ENCODE results near the gene RFX3.
A peak's percentile ranks its signal among the peaks of the same experiment; 100 is the strongest.

The RFX3 gene

DNA sequence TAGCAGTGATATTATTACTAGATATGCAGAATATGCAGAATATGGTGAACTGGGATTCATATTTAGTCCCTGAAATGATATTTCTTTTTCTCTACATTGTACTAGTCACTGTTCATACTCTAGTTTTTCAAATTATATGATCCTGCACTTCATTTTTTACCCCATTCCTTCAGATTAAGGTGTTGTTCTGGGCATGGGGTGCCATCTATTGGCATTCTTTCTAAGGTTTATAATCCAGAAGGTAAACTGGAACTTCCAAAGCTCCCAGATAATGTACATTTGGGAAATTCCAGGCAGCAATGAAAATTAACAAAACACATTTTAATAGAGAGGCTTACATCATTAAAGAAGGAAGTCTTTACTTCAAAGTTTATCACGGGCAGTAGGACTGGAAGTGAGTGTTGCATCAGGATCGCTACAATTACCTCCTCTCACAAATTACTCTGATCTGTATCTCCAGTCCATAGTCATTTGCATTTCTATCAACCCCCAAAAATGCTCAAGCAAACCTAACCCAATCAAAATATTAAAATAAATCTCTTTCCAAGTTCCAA lies 12.5 kb downstream of the RFX3 start:
- DNase-seq = no peak

DNA sequence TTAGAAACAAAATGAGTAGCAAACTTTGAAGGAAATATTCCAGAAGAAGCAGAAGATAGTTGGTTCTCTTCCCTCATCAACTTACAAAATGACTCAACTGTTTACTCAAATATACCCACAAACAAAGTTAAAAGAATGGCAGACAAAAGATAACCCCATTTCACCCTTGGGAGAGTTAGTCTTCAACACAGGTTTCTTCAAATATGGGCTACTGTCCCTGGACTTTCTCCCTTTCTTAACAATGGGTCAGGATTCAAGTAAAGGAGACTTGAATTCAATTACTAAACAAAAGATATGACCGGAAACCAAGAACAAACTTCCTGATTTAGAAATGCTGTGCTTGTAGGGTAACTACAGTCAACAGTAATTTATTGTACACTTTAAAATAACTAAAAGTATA lies 14.2 kb downstream of the RFX3 start:
- no peak for DNase-seq

DNA sequence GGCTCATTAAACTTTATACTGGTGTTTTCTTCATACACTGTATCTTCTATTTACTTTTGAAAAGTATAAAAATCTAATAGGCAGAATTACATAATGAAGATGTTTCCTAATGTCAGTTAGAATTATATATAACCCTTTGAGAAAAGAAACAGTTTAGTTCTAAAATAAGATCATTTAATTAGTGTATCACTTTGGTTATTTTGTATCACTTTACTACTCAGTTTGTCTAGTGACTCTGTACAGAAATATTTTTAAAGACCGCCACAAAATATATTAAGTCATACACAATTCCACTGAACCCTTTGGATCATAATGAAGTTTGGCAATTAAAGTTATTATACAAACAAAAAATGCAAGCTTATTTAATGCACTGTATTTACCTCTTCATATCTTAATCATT lies 15.0 kb downstream of the RFX3 start:
- DNase-seq = no peak

DNA sequence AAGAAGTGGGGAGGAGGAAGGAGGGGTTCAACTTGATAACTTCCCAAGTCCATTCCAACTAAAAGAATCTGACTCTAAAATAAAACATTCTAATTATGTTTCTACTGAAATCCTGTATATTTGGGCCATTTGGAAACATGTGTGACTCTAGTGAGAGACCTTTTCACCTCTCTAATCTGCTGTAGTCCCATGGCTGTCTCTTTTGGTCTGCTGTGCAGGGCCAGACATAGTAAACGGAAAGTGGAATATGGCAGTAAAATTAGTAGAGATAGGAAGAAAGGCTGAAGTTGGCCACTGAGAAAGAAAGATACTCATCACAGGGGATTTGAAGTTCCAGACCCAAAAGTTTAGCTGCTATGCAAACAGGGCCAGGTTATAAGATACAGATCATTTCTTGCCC lies 15.9 kb downstream of the RFX3 start:
- DNase-seq = no peak

DNA sequence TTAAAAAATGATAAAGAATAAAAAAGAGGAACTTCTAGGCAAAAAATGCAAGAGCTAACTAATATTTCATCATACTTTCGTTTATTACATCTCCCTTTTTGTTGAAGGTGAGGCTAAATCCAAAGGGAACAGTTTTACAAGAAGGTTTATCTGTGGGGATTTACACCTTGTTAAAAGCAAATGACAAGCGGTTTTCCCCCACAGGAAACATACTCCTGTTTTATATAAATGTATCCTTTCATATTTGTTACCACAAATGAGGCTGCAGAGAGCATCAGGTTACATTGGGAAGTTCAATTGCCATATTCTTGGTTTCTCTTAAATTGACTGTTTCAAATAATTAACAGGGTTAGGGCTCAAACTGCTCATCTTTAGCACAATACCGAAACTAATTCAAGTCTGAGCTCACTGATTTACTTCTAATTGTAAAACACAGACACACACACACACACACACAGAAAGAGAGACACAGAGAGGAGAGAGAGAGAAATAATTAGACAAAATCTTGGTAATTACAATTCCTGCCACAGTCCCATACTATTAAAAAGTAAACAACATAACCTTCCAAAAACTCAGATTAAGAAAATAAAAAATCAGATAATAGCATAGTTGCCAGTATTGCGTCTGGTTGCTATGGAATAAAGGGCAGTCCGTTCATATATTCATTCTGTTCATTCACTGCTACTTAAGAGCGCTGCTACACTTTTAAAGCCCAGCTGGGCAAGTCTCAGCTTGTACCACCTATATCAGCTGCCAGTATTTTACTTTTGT lies 17.1 kb downstream of the RFX3 start:
- peak in 1 of 5 donors; percentile 27 for DNase-seq

DNA sequence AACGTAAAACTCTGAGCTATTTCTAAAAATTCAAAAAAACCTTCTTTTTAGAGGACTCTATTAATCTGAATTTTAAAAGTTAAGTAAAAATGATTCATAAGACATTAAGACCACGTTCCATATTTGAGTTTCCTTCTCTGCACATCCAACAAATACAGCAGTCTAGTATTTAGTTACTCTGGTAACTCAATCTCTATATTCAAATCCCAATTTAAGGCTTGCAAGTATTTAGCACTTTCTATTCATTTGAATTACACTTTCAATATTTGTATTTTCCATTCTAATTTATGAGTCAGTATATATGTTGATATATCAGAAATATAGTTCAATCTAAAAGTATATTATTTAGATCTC lies 17.7 kb downstream of the RFX3 start:
- DNase-seq = no peak

DNA sequence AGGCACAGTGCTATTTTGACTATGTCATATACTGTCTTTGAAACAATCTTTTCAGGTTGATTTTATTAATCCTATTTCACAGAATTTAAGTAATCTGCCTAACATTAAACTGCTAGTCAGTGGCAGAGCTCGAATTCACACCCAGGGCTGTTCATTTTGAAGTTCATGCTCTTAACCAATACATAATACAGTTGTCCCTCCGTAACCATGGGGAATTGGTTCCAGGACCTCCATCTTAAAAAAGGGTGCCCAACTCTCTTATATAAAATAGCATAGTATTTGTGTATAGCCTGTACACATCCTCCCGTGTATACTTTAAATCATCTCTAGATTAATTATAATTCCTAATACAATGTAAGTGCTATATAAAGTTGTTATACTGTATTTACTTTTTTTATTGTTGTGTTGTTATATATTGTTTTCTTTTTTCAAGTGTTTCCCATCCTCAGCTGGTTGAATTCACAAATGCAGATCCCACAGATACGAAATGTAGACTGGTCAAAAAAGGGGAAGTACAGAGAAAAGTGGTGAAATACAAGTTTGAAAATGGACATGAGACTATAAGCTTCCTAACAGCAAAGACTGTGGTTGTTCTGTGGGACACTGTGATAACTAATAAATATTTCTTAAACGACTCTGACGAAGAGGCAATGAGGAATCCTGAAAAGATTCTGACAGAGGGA lies 18.3 kb downstream of the RFX3 start:
- no peak for DNase-seq

DNA sequence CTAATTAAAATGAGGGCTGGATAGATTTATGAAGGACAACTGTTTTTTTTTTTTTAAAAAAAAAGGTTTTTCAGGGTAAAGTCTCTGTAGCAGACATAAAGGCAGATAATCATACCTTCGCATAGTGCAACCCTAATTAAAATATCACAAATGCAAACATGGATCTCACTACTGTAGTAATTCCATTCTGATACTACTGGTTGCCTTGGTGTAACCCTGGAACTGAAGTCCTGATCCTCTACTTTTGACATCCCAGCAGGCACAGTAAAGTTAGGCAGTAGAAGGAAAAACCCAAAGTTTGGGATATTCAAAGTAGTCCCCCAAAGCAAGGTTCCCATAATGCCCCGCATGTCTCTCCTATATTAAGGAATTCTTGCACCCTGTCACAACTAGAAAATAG lies 19.6 kb downstream of the RFX3 start:
- no peak for DNase-seq

DNA sequence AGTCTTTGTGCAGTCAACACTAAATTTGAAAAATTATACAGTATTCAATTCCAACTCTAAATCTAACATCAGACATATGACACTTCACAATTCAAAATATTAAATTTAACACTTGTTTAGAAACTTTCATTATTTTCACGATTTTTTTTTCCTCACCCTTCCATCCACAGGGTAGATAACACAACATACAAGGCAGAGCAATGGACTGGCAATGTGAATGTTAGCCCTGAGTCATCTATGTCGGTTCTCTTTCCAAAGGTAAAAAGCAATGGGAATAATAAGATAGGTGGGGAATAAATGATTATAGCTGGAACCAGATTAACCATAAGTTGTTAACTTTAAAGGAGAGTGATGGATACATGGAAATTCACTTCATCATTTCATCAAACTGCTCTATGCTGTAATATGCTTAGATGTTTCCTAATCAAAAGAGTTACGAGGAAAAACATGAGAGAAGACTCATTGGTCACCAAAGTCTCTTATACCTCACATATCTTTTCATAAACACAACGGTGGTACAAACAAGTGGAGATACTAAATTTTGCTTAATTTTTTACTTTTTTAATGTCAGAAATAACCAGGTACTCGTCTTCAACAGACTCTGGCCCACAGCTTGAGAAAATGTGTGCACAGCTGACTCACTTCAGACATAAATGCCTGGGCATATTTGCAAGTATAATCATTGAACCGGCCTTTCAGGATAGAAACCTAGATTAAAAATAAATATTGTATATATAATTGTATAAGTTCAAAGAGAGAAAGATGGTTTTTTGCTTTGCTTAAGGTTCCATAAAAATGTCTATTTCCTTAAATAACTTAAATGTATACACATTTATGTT lies 23.0 kb downstream of the RFX3 start:
- DNase-seq = no peak

DNA sequence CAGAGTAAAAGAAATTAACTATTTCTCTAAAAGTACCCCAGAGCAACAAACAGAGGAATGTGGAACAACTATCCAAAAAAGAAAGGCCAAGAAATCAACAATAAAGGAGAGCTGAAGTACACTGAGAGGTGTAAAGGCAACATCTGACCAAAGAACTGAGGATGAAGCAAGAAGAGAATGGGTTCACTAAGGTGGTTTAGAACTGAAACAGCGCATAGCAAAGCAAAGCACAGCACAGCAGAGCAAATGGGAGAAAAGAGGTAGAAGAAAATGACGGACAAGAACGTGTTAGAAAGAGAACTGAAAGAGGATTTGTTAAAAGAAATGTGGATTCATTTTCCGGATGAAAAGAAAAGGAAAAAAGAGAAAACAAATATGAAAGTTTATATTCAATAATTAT lies 25.8 kb downstream of the RFX3 start:
- DNase-seq = no peak

DNA sequence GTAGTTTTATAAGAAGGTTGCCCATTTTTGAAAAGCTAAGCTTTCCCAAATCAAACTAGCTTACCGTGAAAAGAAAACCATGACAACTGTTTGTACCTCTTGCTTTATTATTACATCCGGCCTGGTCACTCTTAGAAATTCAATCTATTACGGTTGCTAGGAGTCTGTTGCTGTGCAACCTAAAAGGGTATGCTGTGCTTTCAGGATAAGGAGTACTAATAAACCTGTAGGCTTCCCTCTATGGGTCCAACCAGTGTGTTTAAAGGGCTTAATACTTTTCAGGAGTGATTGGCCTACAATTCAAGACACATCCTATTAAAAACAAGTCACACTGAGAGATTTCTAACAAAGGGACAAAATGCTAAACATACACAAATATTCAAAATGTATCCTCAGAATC lies 27.1 kb downstream of the RFX3 start:
- no peak for DNase-seq

DNA sequence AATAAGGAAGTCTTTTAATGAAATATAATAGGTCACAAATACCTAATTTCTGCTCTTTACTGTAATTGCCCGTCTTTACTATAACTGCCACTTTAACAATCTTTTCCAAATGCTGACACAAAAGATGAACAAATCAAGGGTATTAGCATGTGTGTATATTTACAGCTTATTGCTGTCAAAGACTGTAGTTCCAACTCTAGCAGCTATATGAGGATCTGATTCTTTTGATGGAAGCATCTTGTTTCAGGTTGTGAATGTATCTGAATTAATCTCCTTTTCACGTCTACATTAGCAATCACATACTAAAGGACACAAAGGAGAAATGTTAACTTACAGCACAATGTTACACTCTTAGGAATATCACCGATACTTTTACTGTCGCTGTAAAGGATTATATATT lies 27.9 kb downstream of the RFX3 start:
- no peak for DNase-seq

DNA sequence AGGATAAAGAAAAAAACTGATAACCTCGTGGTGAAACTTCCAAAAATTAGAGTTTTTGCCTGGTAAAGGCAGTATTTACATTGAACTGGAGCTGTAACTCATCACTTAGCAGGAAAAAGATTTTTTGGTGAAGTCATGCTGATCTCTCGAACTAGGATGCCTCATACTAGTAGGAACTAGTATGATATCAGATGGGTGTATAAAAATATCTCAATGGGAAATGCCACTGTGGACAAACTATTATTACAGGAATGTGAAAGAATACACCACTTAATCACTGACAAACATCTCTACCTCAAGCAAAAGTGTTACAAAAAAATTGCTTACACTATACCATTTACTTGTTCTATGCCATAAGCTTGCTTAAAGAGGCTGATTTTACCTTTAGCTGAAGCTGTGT lies 28.4 kb downstream of the RFX3 start:
- DNase-seq = no peak

DNA sequence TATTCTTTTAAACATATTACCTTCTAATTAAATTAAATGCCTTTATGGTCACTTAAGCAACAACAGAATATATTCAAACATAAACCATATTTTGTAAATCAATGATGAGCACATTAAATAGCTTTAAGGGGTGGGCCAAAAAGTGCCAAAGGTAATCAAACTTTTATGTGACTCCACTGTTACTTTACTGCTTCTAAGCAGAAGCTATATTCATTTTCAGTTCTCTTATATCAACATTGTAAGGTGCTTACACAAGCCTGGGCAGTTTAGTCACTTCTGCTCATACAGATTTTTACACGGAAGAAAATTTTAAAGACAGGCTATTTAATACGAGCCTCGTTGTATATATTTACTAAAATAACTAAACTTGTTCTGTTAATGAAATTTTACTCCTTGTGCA lies 29.9 kb downstream of the RFX3 start:
- DNase-seq = no peak

DNA sequence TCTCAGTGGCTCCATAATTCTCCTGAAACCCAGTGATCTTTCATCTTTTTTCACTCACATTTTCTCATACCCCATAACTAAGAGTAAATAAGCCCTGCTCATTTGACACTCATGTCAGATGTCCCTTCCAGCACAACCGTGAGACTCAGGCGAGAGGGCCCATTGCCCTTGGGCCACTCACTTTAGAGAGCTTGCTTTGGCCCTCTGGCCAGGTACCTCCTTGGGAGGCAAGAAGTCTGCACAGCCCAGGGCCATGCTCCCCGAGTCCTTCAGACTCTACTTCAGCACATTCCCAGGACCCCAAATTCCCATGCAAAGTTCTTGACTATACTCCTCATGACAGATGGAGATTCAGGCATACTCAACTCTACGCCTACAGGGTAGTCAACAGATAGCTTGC lies 33.6 kb downstream of the RFX3 start:
- no peak for DNase-seq

DNA sequence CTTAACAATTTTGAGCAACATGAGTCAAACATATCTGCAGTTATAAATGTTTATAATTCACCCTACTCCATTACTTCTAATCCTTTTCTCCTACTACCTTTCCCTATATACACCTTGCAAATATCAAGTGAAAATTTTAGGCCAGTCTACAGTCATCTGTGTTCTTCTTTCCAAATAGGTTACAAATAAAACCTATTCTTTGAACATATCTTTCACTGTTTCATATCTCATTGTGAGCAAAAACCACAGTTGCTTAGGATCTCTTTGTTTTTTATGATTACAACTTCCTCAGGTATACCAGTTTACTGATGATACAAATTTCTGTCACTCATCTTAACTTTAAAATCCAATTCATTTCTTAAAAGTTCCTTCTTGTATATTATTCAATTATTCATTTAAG lies 34.4 kb downstream of the RFX3 start:
- DNase-seq = no peak

DNA sequence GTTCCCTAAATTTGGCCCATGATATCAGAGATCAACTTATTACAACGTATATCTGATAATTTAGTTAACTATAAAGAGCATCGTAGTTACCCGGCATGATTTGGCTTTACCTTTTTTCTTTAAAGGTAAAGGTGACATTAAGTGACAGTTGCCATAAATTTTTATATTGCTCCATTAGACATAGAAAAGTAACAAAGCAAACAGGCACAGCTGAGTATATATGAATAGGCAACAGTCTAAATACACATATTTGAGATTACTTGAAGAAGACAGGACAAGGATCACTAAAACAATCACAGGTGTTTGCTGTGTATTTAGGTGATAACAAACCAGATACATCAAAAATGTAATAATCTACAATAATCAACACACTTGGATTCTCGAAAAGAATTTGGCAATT lies 34.8 kb downstream of the RFX3 start:
- DNase-seq = no peak

DNA sequence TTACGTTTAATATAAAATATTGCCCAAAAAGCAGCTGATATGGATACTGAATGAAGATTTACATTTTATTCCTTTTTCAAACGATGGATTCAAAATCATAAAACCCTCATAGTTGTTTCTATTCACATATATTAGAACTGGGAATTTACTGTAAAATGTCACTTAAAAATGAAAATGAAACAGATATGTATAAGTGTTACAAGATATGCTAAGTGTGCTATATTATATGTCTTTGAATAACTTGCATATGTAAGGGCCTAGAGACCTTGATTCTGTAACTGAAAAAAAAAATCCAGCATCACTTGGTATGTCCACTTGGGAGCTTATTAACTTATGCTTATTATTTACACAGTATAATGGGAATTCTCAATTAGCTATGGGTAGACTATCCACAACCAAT lies 43.2 kb downstream of the RFX3 start:
- no peak for DNase-seq

DNA sequence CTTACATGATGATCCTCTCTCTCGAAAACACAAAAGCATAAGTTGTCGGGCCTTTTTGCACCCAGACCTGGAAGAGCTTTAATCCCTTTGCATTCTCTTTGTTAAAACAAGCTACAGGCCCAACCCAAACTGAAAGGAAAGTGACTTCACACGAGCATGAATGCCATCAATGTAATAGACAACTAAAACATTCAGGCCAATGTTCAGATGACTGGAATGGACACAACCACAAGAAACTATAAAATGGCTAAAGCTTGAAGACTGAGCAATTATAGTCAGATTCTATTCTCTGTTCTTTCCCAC lies 45.5 kb downstream of the RFX3 start:
- no peak for DNase-seq

DNA sequence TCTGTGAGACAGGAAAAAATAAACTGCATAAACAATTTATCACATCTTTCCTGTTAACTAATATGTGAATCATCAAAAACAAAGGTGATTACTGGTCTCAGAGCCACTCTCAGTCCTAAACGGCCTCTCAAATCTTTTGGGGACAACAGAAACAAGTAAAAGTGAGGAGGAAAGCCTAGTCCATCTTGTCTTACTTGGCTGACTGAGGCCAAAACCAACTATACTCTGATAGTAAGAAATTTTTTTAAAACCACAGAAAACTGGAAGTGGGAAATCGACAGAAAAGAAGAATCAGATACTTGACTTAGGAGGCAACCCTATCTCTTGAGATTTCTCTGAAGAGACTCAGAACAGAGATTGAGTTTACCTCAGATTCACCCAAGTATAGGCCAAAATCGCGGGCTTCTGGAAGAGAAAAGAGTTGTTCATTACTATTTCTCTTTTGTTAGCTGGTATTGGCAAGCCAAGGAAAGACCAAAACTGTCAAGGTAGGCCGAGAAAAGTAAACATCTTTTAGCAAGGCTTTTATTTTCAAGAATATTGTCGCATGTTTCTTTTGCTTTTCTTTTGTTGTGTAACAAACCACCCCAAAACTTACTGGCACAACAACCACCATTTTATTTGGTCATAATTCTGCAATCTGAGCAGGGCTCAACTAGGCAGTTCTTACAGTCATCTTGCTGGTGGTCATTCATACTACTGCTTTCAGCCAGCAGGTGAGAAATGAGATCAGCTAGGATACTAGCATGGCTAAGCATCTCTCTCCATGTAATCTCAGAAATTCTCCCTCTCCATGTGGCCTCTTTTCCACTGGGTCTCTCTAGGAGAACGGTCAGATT lies 46.1 kb downstream of the RFX3 start:
- no peak for DNase-seq

DNA sequence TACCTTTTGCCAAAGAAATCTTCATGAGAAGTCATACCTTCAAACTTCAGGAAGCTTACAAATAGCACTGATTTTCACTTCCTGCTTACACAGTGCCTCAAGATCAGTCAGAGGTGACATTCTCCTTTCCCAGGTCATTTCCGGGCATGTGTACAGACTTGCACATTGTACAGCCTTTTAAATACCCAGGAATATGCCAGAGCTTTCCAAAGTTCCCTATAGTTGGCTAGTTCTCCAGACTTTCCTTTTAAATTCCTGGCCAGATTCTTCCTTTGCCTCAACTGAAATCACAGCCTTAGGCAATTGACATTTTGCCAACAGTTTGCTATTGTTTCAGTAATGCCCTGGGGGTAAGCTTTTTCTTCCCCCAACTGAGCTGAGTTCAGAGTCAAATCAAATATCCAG lies 47.2 kb downstream of the RFX3 start:
- peak in 1 of 5 donors; percentile 46 for DNase-seq

DNA sequence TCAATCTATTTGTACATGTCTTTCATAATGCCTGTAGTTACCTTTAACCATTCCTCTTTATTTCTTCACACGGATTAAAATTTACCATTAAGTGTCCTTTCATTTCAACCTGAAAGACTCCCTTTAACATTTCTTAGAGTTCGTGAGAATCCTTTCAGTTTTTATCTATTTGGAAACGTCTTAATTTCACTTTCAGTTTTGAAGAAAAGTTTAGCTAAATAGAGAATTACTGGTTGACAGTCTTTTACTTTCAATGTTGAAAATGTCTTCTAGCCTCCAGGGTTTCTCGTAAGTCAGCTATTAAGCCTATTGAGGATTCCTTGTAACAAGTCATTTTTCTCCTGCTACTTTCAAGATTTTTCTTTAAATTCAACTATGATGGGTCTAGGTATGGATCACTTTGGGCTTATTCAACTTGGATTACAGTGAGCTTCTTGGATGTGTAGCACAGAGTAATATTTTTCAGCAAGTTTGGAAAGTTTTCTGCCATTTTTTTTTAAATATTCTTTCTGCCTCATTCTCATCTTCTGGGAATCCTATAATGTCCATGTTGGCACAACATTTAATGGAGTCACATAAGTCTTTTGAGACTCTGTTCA lies 48.5 kb downstream of the RFX3 start:
- peak in 1 of 5 donors; percentile 65 for DNase-seq

Measured in T-helper 1 cell (primary cell).